HuH-7.5 (cell line): ENCODE measurements around the gene CCDC54.
"Not testable (repeated sequence)": the region's sequence is repeated elsewhere in the genome, so short reads cannot be mapped to it uniquely, and the experiment has no call there.

Experiments used
- DNase-seq: peaks from one replicate; pipeline ENCODE4 v3.0.0; 2011; ENCODE audit warnings: low spot score

The CCDC54 gene

GRCh38 chr3:107377151-107377550 is at the start of gene CCDC54:
TSS of gene CCDC54 (plus strand) at chr3:107377439. CDS start at chr3:107377588, 149 bp downstream.
- DNase-seq, result no peak

DNA sequence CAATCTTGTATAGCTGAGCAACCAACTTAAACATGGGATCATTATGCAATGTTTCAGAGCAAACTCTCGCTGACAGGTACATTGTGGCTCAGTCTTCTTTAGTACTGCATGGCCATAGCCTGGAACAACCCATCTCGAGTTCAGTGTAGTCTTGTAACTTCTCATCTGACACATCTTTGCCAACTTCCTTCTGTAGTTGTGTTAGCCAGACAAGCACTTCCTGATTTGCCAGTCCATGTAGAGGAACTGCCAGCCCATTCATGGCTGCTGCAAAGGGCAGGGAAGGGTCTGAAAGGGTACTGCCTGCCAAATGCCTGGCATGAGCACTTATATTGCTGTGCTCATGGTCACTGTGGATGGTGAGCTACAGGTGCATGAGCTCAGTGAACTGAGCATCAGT is 49.2 kb upstream of the CCDC54 start:
- DNase-seq, result no peak

- no peak for DNase-seq
Measured at GRCh38 chr3:107329088-107329487, 48.2 kb upstream of the CCDC54 start.

DNA sequence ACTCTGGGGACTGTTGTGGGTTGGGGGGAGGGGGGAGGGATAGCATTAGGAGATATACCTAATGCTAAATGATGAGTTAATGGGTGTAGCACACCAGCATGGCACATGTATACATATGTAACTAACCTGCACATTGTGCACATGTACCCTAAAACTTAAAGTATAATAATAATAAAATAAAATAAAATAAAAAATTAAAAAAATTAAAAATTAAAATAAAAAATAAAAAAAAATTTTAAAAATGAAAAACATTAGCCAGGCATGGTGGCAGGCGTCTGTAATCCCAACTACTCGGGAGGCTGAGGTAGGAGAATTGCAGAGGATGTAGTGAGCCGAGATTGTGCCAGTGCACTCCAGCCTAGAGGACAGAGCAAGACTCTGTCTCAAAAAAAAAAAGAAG is 37.5 kb upstream of the CCDC54 start:
- DNase-seq, result not testable (repeated sequence)

DNA sequence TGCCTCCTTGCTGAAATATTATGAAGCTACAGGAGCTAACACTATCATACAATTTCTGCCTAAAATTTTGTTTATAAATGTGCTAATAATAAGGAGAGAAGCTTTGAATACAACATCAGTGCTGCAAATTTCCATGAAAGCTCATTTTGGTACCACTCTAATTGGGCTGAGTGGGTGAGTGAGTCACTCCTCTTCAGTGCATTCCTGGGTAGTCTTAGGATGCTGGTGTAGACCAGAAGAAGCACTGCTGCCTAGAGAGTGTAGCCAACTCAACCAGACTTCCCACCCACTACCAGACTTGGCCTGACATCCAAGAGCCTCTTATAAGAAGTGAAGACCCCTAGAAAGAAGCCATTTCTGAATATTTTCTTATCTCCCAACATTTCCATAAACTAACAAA is 32.5 kb upstream of the CCDC54 start:
- DNase-seq, result no peak

- no peak for DNase-seq
Measured at GRCh38 chr3:107345822-107346405, 31.3 kb upstream of the CCDC54 start.

GRCh38 chr3:107346564-107346963 is 30.7 kb upstream of the CCDC54 start:
- no peak for DNase-seq

DNA sequence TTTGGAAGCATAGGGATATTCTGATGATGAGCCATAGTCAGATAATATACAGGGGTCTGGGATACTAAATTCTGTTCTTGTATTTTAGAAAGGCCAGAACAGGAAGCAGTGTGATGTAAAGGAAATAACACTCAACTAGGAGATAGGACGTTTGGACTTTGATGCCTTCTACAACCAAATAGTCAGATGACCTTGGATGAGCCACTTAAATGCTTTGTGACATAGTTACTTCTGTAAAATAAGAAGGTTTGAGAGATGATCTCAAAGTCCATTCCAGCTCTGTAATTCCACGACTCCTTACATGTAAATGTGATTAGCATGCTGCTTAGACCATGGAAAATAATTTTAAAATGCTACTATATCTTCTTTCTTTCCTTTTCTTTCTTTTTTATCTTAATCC is 29.5 kb upstream of the CCDC54 start:
- DNase-seq, result no peak

DNA sequence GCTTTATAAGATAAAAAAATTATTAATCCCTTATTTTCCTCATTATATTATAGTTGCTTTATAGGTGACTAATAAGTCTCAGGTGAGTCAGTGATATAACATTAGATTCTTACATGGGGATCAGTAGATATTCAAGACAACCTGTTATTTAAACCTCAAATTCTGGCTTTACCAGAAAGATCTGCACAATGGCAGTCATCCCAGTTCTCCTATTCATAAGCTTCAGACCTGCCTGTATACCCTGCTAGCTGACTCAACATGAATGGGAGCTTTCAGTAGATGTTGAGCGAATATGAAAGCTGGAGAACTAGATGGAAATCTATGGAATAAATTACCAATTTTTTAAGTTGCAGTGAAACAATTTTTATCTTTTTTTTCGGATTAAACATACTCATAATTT is 20.5 kb upstream of the CCDC54 start:
- DNase-seq, result no peak

- no peak for DNase-seq
Measured at GRCh38 chr3:107361633-107362032, 15.6 kb upstream of the CCDC54 start.

DNA sequence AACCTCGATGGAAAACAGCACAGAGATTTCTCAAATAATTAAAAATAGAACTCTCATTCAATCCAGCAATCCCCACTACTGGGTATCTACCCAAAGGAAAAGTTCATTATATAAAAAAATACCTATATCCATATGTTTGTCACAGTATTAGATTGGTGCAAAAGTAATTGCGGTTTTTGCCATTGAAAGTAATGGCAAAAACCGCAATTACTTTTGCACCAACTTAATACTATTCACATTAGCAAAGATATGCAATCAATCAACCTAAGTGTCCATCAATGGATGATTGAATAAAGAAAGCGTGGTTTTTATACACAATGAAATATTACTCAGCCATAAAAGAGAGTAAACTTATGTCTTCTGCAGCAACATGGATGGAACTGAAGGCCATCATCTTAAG is 12.2 kb upstream of the CCDC54 start:
- DNase-seq, result no peak

GRCh38 chr3:107366766-107367165 is 10.5 kb upstream of the CCDC54 start:
- no peak for DNase-seq

DNA sequence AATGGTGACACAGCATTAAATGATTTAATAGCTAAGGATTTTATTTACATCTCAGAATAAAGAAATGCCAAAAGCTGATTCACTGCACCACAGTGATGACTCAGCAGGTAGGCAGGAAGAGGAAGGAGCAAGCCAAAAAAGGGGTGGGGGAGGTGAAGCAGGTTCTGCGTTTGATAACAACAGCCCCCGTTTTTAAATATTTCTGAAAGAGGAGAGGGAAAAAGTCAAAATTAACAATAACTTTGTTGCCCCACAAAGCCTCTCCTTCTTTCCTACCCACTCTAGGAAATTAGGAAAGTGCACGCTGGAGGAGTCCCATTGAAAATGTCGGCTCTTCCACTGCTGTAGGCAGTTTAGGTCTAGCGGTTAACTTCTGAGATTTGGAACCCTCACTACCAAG is 9.9 kb upstream of the CCDC54 start:
- no peak for DNase-seq

GRCh38 chr3:107368654-107369398 is 8.4 kb upstream of the CCDC54 start:
- DNase-seq, result no peak

DNA sequence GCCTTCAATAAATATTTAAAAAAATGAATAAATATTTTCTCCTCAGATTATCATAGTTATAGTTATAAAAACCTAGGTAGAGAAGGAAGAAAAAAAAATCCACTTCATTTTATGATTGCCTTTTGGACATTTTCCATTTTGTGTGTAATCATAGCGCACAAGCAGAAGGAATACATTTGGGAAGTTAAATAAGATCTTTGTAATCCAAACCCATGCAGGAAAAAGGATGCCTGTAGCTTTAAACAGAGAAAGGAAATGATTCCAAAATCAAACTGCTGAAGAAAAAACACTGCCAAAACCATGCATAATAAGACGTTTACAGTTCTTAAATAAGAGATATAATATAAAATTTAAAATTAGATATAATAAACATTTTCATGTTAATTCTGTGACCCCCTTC is 7.4 kb upstream of the CCDC54 start:
- DNase-seq, result no peak

- no peak for DNase-seq
Measured at GRCh38 chr3:107370907-107371306, 6.3 kb upstream of the CCDC54 start.

GRCh38 chr3:107372506-107372905 is 4.7 kb upstream of the CCDC54 start:
- DNase-seq, result no peak

DNA sequence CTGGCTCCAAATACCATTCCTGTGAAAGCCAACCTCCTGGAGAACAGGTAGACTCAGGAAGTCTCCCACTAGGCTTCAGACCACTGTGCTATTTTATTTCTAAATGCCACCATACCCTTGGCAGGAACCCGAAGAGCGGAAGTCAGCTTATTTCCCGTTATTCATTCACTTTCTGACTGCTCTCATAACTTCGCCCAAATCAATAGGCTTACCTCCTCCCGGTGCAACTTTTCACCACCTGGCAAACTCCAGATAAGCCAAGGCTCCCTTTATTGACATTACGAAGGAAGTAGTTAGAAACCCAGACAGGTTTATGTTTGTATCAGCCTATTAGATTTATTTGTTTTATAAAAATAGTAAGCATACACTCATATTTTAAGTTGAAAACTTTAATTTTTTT is 3.3 kb upstream of the CCDC54 start:
- no peak for DNase-seq

- DNase-seq, result no peak
Measured at GRCh38 chr3:107375682-107376081, 1.6 kb upstream of the CCDC54 start.

DNA sequence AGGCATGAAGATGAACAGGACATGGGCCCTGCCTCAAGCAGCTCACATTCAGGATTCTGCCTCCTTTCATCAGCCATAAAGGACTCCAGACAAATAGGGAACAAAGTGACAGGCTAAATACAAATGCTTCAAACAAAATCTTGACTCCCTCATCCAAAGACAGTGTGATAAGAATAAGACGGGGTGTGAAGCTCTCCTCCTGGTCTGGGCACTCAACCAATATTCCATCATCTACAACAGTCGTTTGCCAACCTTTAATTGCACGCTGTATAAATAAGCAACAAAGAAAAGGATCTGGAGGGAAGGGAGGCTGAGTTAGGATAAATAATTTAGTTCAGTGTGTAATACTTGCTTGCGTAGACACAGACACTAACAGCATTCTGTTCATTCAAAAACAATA is 5.4 kb downstream of the CCDC54 start:
- DNase-seq, result no peak

DNA sequence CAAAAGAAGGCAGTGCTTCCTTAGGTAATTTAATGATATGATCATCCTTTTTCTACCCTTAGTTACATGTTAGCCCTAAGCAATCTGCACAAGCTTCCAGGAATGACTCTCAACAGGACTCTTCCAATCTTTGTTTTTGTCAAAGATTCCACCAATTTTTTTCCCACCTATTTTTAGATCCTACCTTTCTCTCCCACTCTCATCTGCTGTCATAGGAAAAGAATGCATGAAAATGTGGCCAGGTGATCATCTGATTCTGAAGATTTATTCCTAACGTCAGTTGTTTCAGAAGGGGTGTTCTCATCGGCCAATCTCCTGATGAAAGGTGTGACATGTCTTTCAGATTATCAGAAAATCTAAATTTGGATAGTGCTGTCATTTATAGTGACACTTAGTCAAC is 7.2 kb downstream of the CCDC54 start:
- no peak for DNase-seq

DNA sequence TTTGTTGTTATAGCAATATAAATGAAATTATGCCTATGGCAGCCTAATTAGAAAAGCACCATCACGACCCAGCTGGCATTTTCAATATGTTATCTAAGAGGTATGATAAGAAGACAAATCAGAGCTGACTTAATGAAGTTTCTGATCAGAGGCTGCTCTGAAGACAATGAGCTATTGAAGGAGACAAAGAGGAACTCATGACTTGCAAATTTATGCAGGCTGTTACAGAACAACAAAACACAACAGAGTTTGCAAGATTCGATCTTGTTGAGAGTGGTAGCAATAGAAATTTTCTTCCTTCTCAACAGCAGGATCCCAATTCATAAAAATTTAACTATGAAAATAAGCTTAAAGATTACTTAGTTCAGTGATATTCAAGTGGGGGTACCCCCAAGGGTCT is 7.7 kb downstream of the CCDC54 start:
- DNase-seq, result no peak

DNA sequence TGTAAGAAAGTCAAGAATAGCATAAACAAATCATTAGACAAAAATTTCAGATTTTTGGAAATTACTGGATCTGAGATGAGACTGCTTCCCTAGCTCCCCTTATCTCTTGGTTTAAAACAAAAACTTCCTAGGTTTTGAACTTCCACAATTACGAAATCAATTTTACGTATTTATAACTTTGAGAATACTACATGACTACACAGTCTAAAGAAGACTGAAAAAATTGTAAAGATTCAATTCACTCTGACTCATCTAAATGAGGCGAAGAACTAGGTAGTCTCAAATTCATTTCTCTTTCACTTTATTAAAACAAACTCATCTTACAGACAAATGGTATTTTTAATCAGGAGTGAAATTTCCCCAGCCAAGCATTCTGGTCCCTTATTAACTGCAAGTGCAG is 10.3 kb downstream of the CCDC54 start:
- DNase-seq, result no peak

GRCh38 chr3:107392549-107393165 is 15.4 kb downstream of the CCDC54 start:
- DNase-seq, result no peak
